HPDE6-E6E7 (cell line): ENCODE data around the gene CRNN.

Experiments used
- DNase-seq: peaks from one replicate; pipeline ENCODE4 v3.0.0; 2011; ENCODE audit warnings: missing footprints; ENCODE audit errors: extremely low spot score

The CRNN gene

DNA sequence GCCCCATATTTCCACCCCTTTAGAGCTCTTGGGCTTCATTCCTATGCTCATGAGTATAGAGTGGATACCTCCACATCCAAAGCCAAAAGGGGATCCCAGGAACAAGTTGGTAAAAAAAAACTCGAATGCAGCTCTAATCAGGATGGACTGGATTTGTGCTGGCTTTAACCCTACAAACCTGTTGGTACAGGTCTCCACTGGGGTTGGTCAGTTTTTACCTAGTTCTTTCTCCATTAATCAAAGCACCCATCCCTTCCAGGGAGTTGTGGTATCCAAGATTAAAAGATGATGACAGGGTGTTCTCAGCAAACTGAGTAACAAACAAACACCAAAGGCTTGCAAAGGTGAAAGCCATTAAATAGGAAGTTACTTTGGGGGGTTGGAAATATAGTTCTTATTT is 5.9 kb upstream of the CRNN start:
- DNase-seq, result no peak

DNA sequence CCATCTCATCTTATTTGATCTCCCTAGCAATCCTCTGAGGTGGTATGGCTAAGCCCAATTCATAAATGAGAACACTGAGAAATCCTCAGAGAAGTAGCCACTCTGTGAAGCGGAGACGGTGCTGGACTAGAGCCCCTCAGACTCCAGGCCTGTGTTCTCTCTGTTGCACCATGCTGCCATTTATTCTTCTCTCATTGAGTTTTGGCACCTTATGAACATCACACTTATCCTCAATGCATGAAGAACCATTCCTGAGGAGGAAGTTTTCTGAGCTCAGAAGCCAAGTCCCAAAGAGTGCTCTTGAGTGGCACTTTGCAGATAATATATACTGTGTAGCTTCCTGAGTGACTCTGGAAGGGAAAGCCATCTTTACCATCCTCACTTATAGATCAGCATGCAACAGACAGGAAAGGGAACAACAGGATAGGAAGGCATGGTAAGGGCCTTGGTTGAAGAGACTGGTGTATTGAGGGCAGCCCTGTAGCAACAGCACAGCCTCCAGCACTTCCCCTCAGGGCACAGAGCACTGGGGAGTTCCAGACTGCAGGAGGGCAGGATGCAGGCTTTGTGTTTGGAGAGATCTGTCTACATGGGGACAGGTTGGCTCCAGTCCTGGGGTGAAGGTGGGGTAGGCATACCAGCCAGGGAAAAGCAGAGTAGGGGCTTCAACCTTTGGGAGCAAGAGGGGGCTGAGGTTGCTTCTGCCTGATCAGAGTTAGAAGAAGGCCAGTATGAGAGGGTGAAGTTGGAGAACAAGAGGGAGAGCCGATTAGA is 1.6 kb upstream of the CRNN start:
- DNase-seq, result no peak

DNA sequence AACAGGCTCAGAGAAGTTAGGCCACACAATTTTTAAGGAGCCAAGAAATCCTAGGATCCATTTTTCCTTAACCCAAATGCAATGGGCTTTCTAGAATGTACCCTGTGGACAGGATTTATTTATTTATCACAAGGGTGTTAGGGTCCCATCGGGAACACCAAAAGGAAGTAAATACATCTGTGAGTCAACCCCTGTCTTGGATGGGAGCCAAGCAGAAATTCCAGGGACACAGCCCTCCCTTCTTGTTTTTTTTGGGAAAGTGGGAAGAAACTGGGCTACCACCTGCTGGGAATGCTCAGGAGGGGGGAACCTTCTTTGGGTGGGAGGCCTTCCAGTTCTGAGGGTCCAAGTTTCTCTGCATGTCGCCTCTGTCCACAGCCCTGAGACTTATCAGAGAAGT is 1.3 kb downstream of the CRNN start:
- no peak for DNase-seq

DNA sequence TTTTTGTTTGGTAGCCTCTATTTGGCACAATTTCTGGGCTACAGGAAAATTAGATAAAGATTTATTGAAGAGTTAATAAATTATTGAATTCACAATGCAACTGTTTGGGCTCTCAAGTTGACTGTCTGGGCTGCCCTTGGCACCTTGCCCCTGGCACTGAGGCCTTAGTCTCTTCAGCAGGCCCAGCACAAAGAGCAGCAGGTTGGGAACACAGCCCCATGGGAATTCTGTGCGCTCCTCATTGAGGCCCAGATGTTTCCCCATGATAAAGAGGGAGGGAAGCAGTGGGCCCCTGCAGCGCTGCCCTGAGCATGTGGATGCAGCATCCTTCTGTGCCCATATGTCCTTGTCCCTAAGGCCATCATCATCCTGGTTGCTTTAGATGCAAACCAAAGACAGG is 2.9 kb downstream of the CRNN start:
- DNase-seq, result no peak

DNA sequence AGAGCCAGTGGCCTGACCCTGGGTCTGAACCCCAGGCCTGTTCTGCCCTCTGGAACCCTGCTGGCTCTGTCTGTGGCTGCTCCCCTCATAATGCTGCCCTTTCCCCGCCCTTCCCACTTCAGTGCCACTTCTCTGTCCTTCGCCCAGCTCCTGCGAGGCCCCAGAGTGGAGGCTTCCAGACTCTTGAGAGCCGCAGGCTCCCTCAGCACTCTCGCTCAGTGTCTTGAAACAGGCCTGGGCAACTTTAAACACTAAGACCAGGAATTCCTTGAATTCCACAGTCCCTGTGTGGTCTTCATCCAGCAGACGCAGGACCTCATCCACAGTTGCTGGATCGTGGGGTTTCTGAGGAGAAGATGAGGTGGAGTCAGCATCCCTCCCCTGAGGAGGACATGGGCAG is 3.5 kb downstream of the CRNN start:
- no peak for DNase-seq

DNA sequence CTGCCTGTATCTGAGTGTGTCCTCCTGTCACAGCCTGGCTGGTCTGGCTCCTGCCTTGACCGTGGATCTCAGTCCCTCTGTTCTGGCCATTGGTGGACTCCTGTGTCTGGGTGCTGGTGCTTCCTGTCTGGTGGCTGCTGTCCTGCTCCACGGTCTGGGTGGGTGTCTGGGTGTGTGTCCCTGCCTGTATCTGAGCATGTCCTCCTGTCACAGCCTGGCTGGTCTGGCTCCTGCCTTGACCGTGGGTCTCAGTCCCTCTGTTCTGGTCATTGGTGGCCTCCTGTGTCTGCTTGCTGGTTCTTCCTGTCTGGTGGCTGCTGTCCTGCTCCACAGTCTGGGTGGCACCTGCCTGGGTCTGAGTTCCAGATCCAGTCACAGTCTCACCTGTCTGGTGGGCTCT is 4.0 kb downstream of the CRNN start:
- no peak for DNase-seq

DNA sequence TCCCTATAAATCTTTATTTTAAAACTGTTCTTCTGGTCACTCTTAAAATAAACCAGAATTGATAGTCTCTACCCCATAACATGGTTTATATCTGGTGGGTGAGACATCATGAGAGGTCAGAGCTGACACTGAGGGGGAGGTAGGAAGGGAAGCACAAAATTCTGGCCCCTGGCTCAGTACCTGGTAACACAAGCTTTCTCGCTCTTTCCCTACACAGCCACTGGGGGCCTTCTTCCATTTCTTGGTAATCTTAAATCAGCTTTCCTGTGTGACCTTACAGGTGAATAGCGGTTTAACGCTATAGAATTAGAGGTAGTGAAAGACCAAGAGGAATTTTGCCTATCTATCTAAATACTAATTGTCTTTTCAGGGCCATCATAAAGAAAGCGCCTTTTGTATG is 5.4 kb downstream of the CRNN start:
- no peak for DNase-seq

DNA sequence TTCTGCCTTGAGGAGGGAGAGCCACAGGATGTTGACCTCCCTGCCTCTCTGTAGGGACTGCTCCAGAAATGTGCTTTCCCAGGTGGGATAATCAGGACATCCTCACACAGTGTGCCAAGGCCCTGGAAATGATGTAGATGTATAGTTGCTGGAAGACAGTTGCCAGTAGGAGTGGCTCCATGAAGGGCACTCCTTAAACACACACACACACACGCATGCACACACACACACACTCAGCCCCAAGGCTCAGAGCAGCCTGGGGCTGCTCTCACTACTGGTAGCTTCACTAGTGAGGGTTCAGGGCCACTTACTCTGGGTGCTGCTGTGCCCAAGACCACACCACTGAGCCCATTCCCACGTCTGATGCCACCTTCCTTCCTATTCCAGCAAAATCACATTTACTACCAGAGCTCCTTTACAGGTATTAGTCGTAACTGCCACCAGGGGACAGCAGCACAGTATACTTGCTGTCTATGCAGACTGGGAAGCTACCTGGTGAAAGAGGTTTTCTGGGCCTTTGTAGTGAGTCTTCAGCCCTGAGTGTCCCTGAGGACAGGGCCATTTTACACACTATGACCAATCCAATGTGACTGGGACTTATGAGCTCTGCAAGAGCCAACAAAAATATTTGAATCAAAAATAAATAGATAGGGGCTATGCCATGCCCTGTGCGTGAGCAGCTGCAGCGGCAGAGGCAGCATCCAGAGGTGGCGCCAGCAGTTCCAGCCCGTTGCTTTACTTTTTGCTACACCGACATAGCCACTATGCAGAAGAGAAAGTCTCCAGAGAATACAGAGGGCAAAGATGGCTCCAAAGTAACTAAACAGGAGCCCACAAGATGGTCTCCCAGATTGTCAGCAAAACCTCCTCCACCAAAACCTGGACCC is 15.0 kb downstream of the CRNN start:
- DNase-seq, result peak; percentile 60

DNA sequence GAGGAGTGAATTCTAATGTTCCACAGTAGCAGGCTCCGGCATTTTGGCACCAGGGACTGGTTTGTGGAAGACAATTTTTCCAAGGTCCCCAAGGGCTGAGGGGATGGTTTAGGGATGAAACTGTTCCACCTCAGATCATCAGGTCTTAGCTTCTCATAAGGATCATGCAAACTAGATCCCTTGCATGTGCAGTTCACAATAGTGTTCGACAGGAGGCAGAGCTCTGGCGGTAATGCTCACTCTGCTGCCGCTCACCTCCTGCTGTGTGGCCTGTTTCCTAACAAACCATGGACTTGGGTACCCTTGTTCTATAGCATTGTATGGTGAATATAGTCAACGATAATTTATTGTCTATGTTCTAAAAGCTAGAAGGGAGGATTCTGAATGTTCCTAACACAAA is 16.6 kb downstream of the CRNN start:
- DNase-seq, result no peak

DNA sequence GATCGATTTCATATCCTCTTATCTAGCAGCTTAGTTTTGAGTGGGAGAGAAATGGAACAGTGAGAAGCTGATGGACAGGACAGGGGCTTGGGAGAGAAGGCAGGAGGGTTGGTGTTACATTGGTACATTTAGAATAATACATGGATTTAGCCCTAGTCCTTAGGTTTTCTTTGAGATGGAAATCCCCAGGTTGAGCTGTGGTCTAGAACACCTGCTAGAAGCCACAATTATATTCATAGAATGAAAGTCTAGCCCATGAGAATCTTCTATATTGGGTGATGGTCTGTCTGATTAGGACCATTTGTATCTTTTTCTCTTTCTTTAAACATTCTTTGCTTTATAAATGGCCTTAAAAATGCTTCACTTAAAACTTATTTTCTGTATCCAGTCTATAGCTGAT is 19.9 kb downstream of the CRNN start:
- no peak for DNase-seq

DNA sequence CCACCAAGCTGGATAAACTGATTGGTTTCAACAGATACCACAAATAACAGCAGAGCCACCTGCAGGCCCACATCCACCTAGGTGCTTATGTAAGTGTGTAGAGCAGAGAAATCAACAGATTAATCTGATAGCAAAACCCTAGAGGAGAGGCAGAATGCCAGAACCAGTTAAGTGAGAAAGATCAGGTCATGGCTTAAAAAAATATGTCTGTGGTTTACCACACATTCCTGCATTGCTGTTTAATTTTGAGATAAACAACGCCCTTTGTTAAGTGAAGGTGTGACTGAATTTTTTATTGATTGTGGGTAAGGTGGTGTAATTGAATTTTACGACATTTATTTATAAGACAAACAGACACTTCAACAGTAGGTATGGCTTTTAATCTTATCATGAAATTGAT is 21.2 kb downstream of the CRNN start:
- peak; percentile 37 for DNase-seq

DNA sequence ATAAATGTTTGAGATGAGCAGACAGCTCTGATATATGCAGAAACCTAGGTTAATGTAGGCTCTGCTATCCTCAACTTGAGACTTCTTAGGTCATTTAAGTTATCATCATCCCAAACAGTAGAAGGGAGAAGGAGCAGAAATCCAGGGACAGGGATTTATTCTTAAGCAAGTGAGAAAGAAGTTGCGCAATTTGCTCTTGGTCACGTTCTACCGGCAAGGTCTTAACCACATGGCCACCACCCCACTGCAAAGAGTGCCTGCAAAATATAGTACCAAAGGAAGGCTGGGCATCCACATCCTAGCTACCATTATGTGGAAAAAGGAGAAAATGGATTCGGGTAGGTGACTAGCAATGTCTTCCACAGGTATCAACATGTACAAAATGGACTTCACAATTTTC is 25.2 kb downstream of the CRNN start:
- DNase-seq, result no peak

DNA sequence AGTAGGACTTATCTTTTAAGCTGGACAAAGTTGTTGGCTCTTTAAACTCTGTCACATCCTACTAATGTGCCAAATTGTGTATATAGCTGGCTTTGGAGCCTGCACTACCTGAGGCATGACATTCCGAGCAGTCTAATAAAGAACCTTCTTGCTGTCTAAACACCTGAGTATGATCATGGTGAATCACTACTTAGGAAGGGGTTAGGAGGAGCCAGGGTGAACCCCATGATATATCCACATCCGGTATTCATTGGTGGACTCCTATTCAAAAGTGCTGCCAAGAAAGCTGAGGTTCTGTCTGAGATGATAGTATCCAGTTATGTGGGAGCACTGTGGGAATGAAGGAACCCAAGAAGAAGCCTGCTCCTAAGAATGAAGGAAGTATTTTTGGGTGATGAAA is 27.1 kb downstream of the CRNN start:
- no peak for DNase-seq

DNA sequence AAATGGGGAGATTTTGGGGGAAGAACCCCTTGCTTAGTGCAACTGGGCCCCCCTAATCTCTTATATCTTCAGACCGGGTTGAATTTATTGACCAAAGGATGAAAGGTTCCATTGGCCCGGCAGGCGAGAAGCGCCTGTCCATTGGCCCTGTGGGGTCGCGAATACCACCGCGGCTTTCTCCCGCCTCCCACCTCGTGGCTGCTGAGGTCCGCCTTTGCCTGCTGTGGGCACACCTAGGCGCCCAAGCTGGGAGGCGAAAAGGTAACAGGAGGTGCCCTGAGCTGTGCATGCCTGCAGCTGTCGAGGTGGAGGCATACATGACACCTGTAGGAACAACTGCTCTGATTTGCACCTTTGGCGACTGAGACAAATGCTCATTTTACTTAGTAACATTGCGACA is 33.1 kb downstream of the CRNN start:
- DNase-seq, result no peak

DNA sequence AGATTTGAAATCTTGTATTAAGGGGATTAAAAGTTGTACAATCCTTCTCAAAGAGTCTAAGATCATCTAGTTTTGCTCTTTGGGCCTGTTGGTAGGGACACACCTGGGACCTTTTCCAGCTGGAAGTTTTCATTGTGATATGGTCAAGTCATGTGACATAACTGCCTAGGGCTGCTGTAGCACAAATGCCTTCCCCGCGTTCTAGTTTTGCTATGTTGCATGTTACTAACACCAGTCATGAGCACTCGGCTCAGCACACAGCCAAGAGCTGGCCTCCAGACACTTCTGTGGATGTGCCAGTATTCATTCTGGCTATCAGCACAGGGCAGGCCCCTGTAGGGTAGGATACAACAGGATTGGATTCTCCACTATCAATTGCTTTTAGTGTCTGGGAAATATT is 39.6 kb downstream of the CRNN start:
- DNase-seq, result no peak

DNA sequence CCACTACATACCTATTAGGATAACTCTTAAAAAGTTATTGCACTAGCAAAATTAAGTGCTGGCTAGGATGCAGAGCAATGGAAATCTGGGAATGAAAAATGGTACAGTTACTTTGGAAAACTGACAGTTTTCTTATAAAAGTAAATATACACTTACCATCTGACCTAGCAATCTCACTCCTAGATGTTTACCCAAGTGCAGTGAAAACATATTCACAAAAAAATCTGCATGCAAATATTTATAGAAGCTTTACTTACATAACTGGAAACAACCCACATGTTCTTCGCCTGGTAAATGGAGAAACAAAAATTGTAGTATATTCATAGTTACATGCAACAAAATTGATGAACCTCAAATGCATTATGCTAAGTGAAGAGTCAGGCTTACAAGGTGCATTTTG is 41.4 kb downstream of the CRNN start:
- no peak for DNase-seq

DNA sequence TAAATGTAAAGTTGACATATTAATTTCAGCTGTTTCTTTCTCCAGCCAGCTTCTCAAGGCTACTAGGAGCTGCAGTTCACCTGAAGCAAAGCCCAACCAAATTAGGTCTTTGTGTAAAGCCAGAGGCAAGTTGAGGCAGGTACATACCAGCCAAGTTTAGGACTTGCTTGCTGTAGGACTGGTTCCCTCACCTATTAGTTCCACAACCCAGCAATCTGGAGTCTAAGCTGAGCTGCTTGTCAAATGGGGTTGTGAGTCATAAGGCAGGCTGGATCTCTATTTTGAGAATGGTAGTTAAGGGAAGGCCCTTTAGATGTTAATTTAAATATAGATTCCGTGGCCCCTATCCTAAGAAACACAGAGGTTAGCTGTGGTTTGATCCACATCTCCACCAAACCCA is 46.6 kb downstream of the CRNN start:
- DNase-seq, result peak; percentile 85

DNA sequence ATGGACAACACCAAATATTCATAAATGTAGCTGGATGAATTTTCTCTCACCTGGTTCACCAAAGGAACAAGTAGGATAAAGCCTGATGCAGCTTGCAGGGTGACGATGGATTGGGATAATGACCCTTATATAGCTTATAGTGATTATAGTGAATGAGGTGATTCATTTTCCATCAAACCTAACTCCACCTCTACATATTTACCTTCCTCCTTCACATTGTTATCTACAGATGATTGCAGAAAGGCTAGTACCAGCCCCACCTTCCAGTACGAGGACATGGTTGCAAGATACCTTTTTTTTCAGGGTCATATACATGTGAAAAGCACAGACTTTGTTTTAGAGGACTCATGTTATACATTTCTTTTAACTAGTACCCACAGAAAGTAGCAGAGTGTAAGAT is 54.2 kb downstream of the CRNN start, which contains the start of gene FLG2:
TSS of gene FLG2 (minus strand) at position 101 of the 400 bp plus-strand sequence. CDS start 1,122 bp downstream, outside the sequence.
- DNase-seq, result no peak
